H9 (cell line): ENCODE data around the gene ENOX2. TPM values are rescaled to one million over a fixed set of nuclear protein-coding genes. Genes with fewer than 3 reads are reported as not detected.

Experiments
- DNase-seq: peaks from one replicate; pipeline ENCODE4 v3.0.0-alpha.2; 2017
- H2AFZ ChIP-seq: one replicate; pipeline ENCODE4 v1.6.1; 2013; ENCODE audit warnings: mild to moderate bottlenecking, low read length, control low read depth, moderate library complexity
- H2AK5ac ChIP-seq: 2 replicates; pipeline ENCODE4 v1.6.1; 2013; ENCODE audit warnings: low read length, control low read depth, mixed read lengths; ENCODE audit not compliant: insufficient read length
- H2BK120ac ChIP-seq: one replicate; pipeline ENCODE4 v1.6.1; 2013; ENCODE audit warnings: low read depth, mild to moderate bottlenecking, low read length, control low read depth, inconsistent platforms; ENCODE audit not compliant: poor library complexity, severe bottlenecking
- H2BK12ac ChIP-seq: 2 replicates; pipeline ENCODE4 v1.6.1; 2013; ENCODE audit warnings: low read length, control low read depth, mixed read lengths, low read depth; ENCODE audit not compliant: insufficient read length
- H2BK15ac ChIP-seq: 2 replicates; pipeline ENCODE4 v1.6.1; 2013; ENCODE audit warnings: low read depth, low read length, control low read depth
- H2BK20ac ChIP-seq: one replicate; pipeline ENCODE4 v1.6.1; 2013; ENCODE audit warnings: low read depth, mild to moderate bottlenecking, low read length, control low read depth, inconsistent platforms; ENCODE audit not compliant: poor library complexity, severe bottlenecking
- H2BK5ac ChIP-seq: 2 replicates; pipeline ENCODE4 v1.6.1; 2013; ENCODE audit warnings: low read length, control low read depth, mixed read lengths; ENCODE audit not compliant: insufficient read length
- H3K14ac ChIP-seq: 2 replicates; pipeline ENCODE4 v1.6.1; 2013; ENCODE audit warnings: low read length, control low read depth; ENCODE audit not compliant: insufficient read depth
- H3K18ac ChIP-seq: 2 replicates; pipeline ENCODE4 v1.6.1; 2013; ENCODE audit warnings: low read depth, mild to moderate bottlenecking, mixed read lengths, low read length, control low read depth; ENCODE audit not compliant: insufficient read length
- H3K23ac ChIP-seq: 2 replicates; pipeline ENCODE4 v1.6.1; 2013; ENCODE audit warnings: low read length, control low read depth, mixed read lengths, low read depth; ENCODE audit not compliant: insufficient read length
- H3K23me2 ChIP-seq: 2 replicates; pipeline ENCODE4 v1.6.1; 2013; ENCODE audit warnings: low read depth, mild to moderate bottlenecking, mixed read lengths, low read length, control low read depth; ENCODE audit not compliant: insufficient read length, poor library complexity, severe bottlenecking
- H3K27ac ChIP-seq: 2 replicates; pipeline ENCODE4 v1.5.1; 2013; ENCODE audit warnings: low read length, control low read depth, mixed read lengths, low read depth; ENCODE audit not compliant: insufficient read length
- H3K27me3 ChIP-seq: 2 replicates; pipeline ENCODE4 v1.6.1; 2013; ENCODE audit warnings: low read length, control low read depth, inconsistent platforms; ENCODE audit not compliant: insufficient read depth
- H3K4ac ChIP-seq: 2 replicates; pipeline ENCODE4 v1.6.1; 2013; ENCODE audit warnings: low read depth, mild to moderate bottlenecking, control low read depth, inconsistent platforms, low read length, moderate library complexity
- H3K4me1 ChIP-seq: 2 replicates; pipeline ENCODE4 v1.6.1; 2013; ENCODE audit warnings: low read length, control low read depth, inconsistent platforms; ENCODE audit not compliant: insufficient read depth
- H3K4me2 ChIP-seq: 2 replicates; pipeline ENCODE4 v1.6.1; 2013; ENCODE audit warnings: low read length, control low read depth, mixed read lengths; ENCODE audit not compliant: insufficient read length, insufficient read depth
- H3K56ac ChIP-seq: 2 replicates; pipeline ENCODE4 v1.6.1; 2013; ENCODE audit warnings: low read depth, mild to moderate bottlenecking, mixed read lengths, low read length, control low read depth; ENCODE audit not compliant: insufficient read length
- H3K79me1 ChIP-seq: 2 replicates; pipeline ENCODE4 v1.6.1; 2013; ENCODE audit warnings: low read depth, mild to moderate bottlenecking, moderate library complexity, low read length, control low read depth, inconsistent platforms; ENCODE audit not compliant: insufficient read depth, poor library complexity, severe bottlenecking
- H3K79me2 ChIP-seq: 2 replicates; pipeline ENCODE4 v1.6.1; 2013; ENCODE audit warnings: low read length, control low read depth, inconsistent platforms; ENCODE audit not compliant: insufficient read depth
- H3K9ac ChIP-seq: 2 replicates; pipeline ENCODE4 v1.6.1; 2013; ENCODE audit warnings: low read length, control low read depth, mixed read lengths; ENCODE audit not compliant: insufficient read length; ENCODE audit errors: extremely low read depth
- H3K9me3 ChIP-seq: one replicate; pipeline ENCODE4 v1.6.1; 2013; ENCODE audit warnings: low read depth, low read length, inconsistent platforms; ENCODE audit not compliant: control insufficient read depth
- H3T11ph ChIP-seq: one replicate; pipeline ENCODE4 v1.6.1; 2013; ENCODE audit warnings: mild to moderate bottlenecking, low read length, control low read depth, inconsistent platforms
- H4K20me1 ChIP-seq: one replicate; pipeline ENCODE4 v1.6.1; 2013; ENCODE audit not compliant: control insufficient read depth, insufficient read length, insufficient read depth
- H4K5ac ChIP-seq: 2 replicates; pipeline ENCODE4 v1.6.1; 2013; ENCODE audit warnings: low read depth, mild to moderate bottlenecking, mixed read lengths, low read length, control low read depth; ENCODE audit not compliant: insufficient read length
- H4K8ac ChIP-seq: replicated peaks from 2 replicates; pipeline ENCODE4 v1.6.1; 2013; ENCODE audit warnings: low read length, control low read depth, mixed read lengths, low read depth; ENCODE audit not compliant: insufficient read length
- H4K91ac ChIP-seq: 2 replicates; pipeline ENCODE4 v1.6.1; 2013; ENCODE audit warnings: low read depth, mild to moderate bottlenecking, moderate library complexity, mixed read lengths, low read length, control low read depth; ENCODE audit not compliant: insufficient read length
- H3K27ac Mint-ChIP-seq, 3 experiments: 2 replicates in 2 of 3; 3 replicates in 1 of 3; pipeline ENCODE4 v1.8.0; 2020 to 2021; ENCODE audit warnings: mixed read lengths in 3 of 3, mild to moderate bottlenecking in 1 of 3, moderate library complexity in 1 of 3
- H3K27me3 Mint-ChIP-seq: 2 replicates; pipeline ENCODE4 v1.8.0; 2021; ENCODE audit warnings: low read depth, mild to moderate bottlenecking, moderate library complexity, mixed read lengths
- H3K36me3 Mint-ChIP-seq, 3 experiments: 2 replicates in 2 of 3; 3 replicates in 1 of 3; pipeline ENCODE4 v1.8.0; 2020 to 2021; ENCODE audit warnings: low read depth in 3 of 3, mixed read lengths in 3 of 3; ENCODE audit not compliant: insufficient read depth in 1 of 3
- H3K4me1 Mint-ChIP-seq, 2 experiments: 2 replicates each; pipeline ENCODE4 v1.8.0; 2020; ENCODE audit warnings: mixed read lengths in 2 of 2
- H3K4me3 Mint-ChIP-seq, 2 experiments: 2 replicates in 1 of 2; 3 replicates in 1 of 2; pipeline ENCODE4 v1.8.0; 2020 to 2021; ENCODE audit warnings: mild to moderate bottlenecking in 2 of 2, mixed read lengths in 2 of 2, moderate library complexity in 1 of 2
- H3K9me3 Mint-ChIP-seq, 2 experiments: 2 replicates in 1 of 2; 3 replicates in 1 of 2; pipeline ENCODE4 v1.8.0; 2020; ENCODE audit warnings: mild to moderate bottlenecking in 2 of 2, mixed read lengths in 2 of 2, moderate library complexity in 1 of 2
- CTCF ChIP-seq: fragments of 200-600 bp; sonication (generic); conservative IDR thresholded peaks from 3 replicates; pipeline ENCODE4 v1.8.0; 2021; ENCODE audit warnings: antibody characterized with exemption, mild to moderate bottlenecking
- WGBS: extraction: QIAGEN DNeasy Blood & Tissue Kit; methylation state at CpG from one replicate; pipeline ENCODE4 v1.1.7; 2013; ENCODE audit warnings: missing lambda C conversion rate, low lambda C conversion rate, mixed read lengths; ENCODE audit not compliant: insufficient read length; ENCODE audit errors: extremely low coverage; 5-methylcytosine and 5-hydroxymethylcytosine counted together
- total RNA-seq: library from RNA; stranded (reverse); gene quantifications from 2 replicates; pipeline ENCODE4 v1.2.1, GENCODE V29; 2021

Gene ENOX2
- total RNA-seq, 1 experiment from 2014 or later, result 17.7 TPM

GRCh38 chrX:130944230-130944629 is 41.2 kb upstream of the ENOX2 start:
- Histone ChIP-seq H3K4me1 (no peaks in the 10 kb centered on the region), H3K9ac (no peak overlapping the region), H4K5ac (no peak overlapping the region), H3K79me2 (no peaks in the 10 kb centered on the region), H2BK20ac (no peak overlapping the region), H2BK15ac (no peak overlapping the region), H3K4ac (no peak overlapping the region), H4K91ac (no peak overlapping the region), H2BK120ac (no peak overlapping the region), H2AFZ (no peak overlapping the region), H3K18ac (no peak overlapping the region), H3K14ac (no peak overlapping the region), H3T11ph (no peak overlapping the region), H4K8ac (no peak overlapping the region), H3K79me1 (no peaks in the 10 kb centered on the region), H2BK5ac (no peak overlapping the region), H3K4me2 (no peak overlapping the region), H3K27ac (no peak overlapping the region), H3K56ac (no peak overlapping the region), H4K20me1 (no peaks in the 10 kb centered on the region), H3K9me3 (no peaks in the 10 kb centered on the region), H2BK12ac (no peak overlapping the region), H3K23me2 (no peaks in the 10 kb centered on the region), H2AK5ac (no peak overlapping the region), H3K23ac (no peak overlapping the region), H3K27me3 (no peaks in the 10 kb centered on the region; the same call in 1 of the 2 replicates)
- no peak for TF ChIP-seq CTCF
- no peak for DNase-seq
- no peak overlapping the region for H3K27ac Mint-ChIP-seq
- peaks cover 40% of the 10 kb centered on the region for H3K27me3 Mint-ChIP-seq
- no peaks in the 10 kb centered on the region for H3K36me3 Mint-ChIP-seq
- H3K9me3 Mint-ChIP-seq, result no peaks in the 10 kb centered on the region
- H3K4me1 Mint-ChIP-seq, result no peaks in the 10 kb centered on the region
- H3K4me3 Mint-ChIP-seq, result no peak overlapping the region
- WGBS, result no CpG with 5 or more reads among the region's 2 CpGs
